ENCODE measurements around the gene ARHGAP24. TPM values are rescaled to one million over a fixed set of nuclear protein-coding genes. Genes with fewer than 3 reads are reported as not detected.

ARHGAP24 gene
- total and polyA plus RNA-seq, 7 donors = 0.46 to 40.4 (median 23.1) TPM

GRCh38 chr4:85745939-85746338, 271.0 kb downstream of the ARHGAP24 start:
- H3K4me3 ChIP-seq = no peak overlapping the region
- no peak for DNase-seq
- H3K9me3 ChIP-seq = no peaks in the 10 kb centered on the region
- TF ChIP-seq POLR2A (IDR thresholded peaks at IDR 0.05) = no peak
- no peak for TF ChIP-seq CTCF (IDR thresholded peaks at IDR 0.05)
- TF ChIP-seq POLR2AphosphoS5 (IDR thresholded peaks at IDR 0.05) = no peak
- TF ChIP-seq EP300 (IDR thresholded peaks at IDR 0.05) = no peak
- H3K4me1 ChIP-seq = no peaks in the 10 kb centered on the region
- 19 to 57% methylated on average over 3 of the region's 3 CpGs for WGBS, 2 donors
- H3K27me3 ChIP-seq = no peaks in the 10 kb centered on the region
- H3K36me3 ChIP-seq = no peaks in the 10 kb centered on the region
- no peak overlapping the region for H3K27ac ChIP-seq
- intact Hi-C loops (cut with DNase I) = loop anchor here (5.0 kb wide), 1 partner anchor 664 kb away; no protein-coding TSS in a partner anchor

- intact Hi-C loops (cut with DNase I) = loop anchor here (2.0 to 5.0 kb wide), 2 partner anchors 599 to 666 kb away; no protein-coding TSS in a partner anchor
- no peak for DNase-seq
- no peak for TF ChIP-seq POLR2AphosphoS5 (IDR thresholded peaks at IDR 0.05)
- TF ChIP-seq POLR2A (IDR thresholded peaks at IDR 0.05) = no peak
- TF ChIP-seq EP300 (IDR thresholded peaks at IDR 0.05) = no peak
- peak; percentile 10 to 82 (median 64) for TF ChIP-seq CTCF (IDR thresholded peaks at IDR 0.05)
- no peaks in the 10 kb centered on the region for H3K36me3 ChIP-seq
- H3K27me3 ChIP-seq = no peaks in the 10 kb centered on the region
- no peak overlapping the region for H3K4me3 ChIP-seq
- 41 to 42% methylated on average over 3 of the region's 3 CpGs for WGBS, 2 donors
- no peaks in the 10 kb centered on the region for H3K4me1 ChIP-seq
- no peak overlapping the region for H3K27ac ChIP-seq
- no peaks in the 10 kb centered on the region for H3K9me3 ChIP-seq
Observed at GRCh38 chr4:85747882-85748491, 273.0 kb downstream of the ARHGAP24 start.

GRCh38 chr4:85748654-85749053, 273.7 kb downstream of the ARHGAP24 start:
- no peaks in the 10 kb centered on the region for H3K27me3 ChIP-seq
- intact Hi-C loops (cut with DNase I) = loop anchor here (2.0 to 5.0 kb wide), 2 partner anchors 600 to 666 kb away; no protein-coding TSS in a partner anchor
- H3K4me1 ChIP-seq = no peaks in the 10 kb centered on the region
- TF ChIP-seq POLR2A (IDR thresholded peaks at IDR 0.05) = no peak
- TF ChIP-seq CTCF (IDR thresholded peaks at IDR 0.05) = no peak
- no peak overlapping the region for H3K4me3 ChIP-seq
- DNase-seq = no peak
- H3K9me3 ChIP-seq = no peaks in the 10 kb centered on the region
- no peak overlapping the region for H3K27ac ChIP-seq
- 87 to 90% methylated on average over 4 of the region's 4 CpGs for WGBS, 2 donors
- H3K36me3 ChIP-seq = no peaks in the 10 kb centered on the region

- H3K27me3 ChIP-seq = no peaks in the 10 kb centered on the region
- TF ChIP-seq EP300 (IDR thresholded peaks at IDR 0.05) (no peak), POLR2A (IDR thresholded peaks at IDR 0.05) (no peak), CTCF (IDR thresholded peaks at IDR 0.05) (no peak), POLR2AphosphoS5 (IDR thresholded peaks at IDR 0.05) (no peak)
- DNase-seq = no peak
- no peak overlapping the region for H3K27ac ChIP-seq
- H3K36me3 ChIP-seq = no peaks in the 10 kb centered on the region
- no peaks in the 10 kb centered on the region for H3K4me1 ChIP-seq
- intact Hi-C loops (cut with DNase I) = loop anchor here (10.0 kb wide), 1 partner anchor 293 kb away; no protein-coding TSS in a partner anchor
- no peaks in the 10 kb centered on the region for H3K9me3 ChIP-seq
- WGBS, 2 donors = 79 to 81% methylated on average over 2 of the region's 2 CpGs
- no peak overlapping the region for H3K4me3 ChIP-seq
Observed at GRCh38 chr4:85751866-85752265, 276.9 kb downstream of the ARHGAP24 start.
